Middle frontal gyrus (tissue), 1 donor: ENCODE measurements around the gene MAPK13.

ENCODE experiments used
- DNase-seq: peaks from one replicate; pipeline ENCODE4 v3.0.0-alpha.2; 2015; ENCODE audit warnings: low spot score; ENCODE audit errors: extremely low spot score

Gene MAPK13

GRCh38 chr6:36149476-36149875 is 19.2 kb downstream of the MAPK13 start:
- no peak for DNase-seq

DNA sequence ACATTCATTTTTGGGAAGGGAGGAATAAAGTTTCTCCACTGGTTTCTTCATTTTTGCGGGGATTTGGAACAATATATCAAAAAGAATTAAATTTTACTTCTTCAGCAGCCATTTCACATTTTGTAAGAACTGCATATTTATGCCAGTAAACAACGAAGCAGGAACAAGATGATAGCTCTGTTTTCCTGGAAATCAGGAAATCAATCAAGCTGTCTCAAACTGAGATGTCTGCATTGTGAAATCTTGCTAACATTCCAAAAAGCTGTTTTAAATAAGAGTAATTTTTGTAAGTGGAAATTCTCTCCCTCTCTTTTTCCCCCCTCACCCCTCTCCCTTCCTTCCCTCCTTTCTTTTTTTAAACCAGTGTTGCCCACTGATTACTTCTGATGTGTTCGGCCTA is 20.0 kb downstream of the MAPK13 start:
- DNase-seq, result no peak

GRCh38 chr6:36154286-36154685 is 24.0 kb downstream of the MAPK13 start:
- DNase-seq, result no peak

DNA sequence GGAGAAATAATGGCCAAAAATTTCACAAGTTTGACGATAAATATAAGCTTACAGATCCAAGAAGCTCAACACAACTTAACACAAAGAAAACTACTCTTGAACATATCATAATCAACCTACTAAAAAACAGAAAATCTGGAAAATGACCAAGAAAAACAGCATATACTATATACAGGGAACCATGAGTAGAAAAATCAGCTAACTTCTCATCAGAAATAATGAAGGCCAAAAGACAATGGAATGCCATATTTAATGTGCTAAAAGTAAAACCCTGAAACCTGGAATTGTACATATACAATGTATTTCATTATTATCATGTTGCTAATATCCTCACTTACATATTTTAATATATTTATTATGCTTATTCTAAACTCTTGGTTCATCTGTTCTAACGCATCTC is 25.3 kb downstream of the MAPK13 start:
- DNase-seq, result no peak

DNA sequence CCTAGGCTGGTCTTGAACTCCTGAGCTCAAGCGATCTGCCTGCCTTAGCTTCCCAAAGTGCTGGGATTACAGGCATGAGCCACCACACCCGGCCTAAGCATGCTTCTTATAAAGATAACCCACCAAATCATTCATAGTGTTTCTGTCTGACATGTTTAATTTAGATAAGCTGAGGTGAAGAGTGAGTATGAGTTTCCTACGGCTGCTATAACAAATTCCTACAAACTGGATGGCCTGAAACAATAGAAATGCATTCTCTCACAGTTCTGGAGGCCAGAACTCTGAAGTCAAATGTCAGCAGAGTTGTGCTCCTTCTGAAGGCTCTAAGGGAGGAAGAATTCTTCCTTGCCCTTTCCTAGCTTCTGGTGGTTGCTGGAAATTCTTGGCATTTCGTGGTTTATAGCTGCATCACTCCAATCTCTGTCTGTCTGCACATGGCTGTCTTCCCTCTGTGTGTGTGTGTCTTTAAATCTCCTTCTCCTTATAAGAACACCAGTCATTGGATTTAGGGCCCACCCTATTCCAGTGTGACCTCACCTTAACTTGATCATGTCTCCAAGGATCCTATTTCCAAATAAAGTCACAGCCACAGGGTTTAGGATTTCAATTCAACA is 29.9 kb downstream of the MAPK13 start:
- DNase-seq, result no peak

DNA sequence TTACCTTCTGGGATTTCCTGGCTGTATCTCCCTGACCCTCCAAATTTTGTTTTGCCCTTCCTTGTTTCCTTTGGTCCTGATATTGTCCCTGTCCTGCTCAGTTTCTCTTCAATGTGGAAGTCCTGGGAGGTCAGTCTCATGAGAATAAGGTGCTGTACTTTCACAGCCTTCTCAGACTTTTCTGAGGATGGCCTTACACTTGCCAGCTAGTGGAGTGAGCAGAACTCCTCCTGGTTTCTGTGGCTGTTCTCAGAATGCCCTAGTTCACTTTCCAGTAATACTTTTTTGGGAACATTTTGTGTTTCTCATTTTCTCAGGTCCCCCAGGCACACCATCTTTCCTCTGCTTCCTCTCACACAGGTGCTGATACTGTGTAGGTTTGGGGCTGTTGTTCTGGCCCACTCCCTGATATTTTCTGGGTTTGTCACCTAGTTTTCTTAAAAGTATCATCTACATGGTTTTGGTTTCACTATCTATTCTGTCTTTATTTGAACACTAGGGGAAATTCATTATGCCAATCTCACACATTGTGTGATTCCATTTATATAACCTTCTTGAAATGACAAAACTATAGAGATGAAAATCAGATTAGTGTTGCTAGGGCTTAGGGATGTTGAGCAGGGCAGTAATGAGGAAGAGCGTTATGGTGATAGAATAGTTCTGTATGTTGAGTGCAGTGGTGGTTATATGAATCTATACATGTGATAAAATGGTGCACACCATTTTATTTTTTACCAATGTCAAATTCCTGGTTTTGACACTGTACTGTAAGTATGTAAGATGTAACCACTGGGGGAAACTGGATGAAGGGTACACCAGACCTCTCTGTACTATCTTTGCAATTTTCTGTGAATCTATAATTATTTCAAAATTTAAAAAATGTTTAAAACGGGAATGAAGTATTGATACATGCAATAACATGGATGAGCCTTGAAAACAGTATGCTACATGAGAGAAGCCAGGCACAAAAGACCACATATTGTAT is 39.0 kb downstream of the MAPK13 start:
- DNase-seq, result no peak

GRCh38 chr6:36170704-36171103 is 40.4 kb downstream of the MAPK13 start:
- DNase-seq, result no peak

DNA sequence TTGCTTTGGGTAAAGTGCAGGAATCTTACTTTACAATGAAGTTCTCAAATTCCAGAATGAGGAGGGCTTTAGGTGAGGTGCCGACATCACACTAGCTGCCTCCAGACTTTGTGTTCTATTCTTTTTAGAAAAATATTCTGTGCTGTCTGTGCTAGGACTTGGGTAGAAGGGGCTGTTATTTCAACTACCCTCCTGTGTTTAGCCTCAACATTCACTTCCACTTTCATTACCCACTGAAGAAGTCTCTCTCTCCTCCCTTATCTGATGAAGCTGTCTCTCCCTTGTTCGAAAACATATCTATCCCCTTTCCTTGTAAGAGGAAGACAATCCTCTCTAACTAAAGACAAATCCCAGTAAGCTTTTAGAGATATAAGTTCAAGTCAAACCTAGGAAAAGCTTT is 41.3 kb downstream of the MAPK13 start:
- DNase-seq, result no peak

- no peak for DNase-seq
Measured at GRCh38 chr6:36177166-36177565, 46.9 kb downstream of the MAPK13 start.

DNA sequence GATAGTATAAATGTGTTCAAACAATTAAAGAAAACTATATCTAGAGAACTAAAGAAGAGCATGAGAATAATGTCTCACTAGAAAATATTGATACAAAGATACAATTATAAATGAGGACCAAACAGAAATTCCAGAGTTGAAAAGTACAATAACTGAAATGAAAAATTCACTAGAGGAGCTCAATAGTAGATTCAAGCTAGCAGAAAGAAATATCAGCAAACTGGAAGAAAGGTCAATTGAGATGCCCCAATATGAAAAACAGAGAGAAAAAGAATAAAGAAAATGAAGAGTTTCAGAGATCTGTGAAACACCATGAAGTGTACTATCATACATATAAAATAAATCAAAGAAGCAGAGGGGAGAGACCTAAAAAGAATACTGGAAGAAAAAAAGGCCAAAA is 48.2 kb downstream of the MAPK13 start:
- no peak for DNase-seq

DNA sequence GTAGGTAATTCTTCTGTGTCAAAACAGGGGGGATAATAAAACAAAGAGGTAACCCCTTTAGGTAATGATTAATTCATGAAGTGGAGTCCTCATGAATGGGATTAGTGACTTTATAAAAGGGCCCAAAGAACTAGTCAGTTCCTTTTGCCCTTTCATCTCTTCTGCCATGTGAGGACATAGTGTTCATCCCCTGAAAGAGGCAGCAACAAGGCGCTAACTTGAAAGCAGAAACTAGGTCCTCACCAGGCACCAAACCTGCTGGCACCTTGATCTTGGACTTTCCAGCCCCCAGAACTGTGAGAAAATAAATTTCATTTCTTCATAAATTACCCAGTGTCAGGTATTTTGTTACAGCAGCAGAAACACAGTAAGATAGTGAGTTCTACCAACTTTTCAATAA is 49.8 kb downstream of the MAPK13 start:
- DNase-seq, result no peak

DNA sequence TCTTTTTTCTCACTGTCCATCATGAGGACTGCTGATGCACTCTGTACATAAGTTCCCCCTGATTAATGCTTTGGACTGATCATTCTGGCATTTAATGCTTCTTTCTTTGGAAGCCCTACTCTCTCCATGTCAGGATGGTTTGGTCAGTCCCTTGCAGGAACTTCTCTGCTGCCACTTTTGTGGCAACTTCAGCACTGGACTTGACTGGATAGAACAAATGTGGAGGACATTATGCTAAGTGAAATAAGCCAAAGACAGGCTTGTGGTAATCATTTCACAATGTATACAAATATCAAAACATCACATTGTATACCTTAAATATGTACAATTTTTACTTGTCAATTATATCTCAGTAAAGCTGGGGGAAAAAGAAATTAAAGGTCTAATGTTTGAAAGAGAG is 54.0 kb downstream of the MAPK13 start:
- DNase-seq, result no peak

DNA sequence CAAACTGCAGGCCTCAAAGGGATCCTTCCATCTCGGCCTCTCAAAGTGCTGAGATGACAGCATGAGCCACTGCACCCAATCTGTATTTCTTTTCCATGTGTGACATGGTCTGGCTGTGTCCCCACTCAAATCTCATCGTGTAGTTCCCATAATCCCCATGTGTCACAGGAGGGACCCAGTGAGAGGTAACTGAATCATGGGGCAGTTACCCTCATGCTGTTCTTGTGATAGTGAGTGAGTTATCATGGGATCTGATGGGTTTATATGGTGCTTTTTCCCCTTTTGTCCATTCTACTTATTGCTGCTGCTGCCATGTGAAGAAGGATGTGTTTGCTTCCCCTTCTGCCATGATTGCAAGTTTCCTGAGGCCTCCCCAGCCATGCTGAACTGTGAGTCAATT is 55.9 kb downstream of the MAPK13 start:
- DNase-seq, result no peak

GRCh38 chr6:36187446-36187845 is 57.1 kb downstream of the MAPK13 start:
- no peak for DNase-seq
